ENCODE data around the gene REEP6.

DNA sequence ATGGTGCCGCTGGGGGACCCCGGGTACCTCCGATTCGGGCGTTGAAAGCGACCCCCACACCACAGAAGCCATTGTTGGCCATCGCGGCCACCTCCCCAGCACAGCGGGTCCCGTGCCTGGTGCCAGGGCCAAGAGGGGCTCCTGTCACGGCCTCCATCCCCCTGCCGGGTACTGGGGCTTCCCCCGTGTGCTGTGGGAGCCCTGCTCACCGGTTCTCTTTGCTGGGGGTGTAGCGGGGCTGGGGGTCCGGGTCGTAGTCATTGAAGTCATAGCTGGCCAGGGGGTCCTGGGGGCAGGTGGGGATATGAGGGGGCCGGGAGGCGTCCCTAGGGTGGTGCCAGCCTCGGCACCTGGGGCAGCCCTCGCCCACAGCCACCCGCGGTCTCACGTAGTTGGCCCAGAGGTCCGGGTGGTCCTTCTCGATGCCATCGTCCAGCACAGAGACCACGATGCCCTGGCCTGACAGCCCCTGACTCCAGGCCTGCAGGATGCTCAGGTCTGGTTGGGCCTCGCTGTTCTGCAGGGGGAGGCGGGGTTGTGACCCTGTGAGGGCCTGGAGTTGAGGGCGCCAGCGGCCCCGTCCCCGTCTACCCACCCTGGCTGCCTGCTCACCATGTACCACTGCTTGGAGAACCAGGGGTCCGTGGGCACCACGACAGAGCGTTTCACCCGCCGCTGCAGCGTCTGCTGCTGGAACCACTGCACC, 3.3 kb upstream of the REEP6 start:
- TF ChIP-seq, protein P1, sequence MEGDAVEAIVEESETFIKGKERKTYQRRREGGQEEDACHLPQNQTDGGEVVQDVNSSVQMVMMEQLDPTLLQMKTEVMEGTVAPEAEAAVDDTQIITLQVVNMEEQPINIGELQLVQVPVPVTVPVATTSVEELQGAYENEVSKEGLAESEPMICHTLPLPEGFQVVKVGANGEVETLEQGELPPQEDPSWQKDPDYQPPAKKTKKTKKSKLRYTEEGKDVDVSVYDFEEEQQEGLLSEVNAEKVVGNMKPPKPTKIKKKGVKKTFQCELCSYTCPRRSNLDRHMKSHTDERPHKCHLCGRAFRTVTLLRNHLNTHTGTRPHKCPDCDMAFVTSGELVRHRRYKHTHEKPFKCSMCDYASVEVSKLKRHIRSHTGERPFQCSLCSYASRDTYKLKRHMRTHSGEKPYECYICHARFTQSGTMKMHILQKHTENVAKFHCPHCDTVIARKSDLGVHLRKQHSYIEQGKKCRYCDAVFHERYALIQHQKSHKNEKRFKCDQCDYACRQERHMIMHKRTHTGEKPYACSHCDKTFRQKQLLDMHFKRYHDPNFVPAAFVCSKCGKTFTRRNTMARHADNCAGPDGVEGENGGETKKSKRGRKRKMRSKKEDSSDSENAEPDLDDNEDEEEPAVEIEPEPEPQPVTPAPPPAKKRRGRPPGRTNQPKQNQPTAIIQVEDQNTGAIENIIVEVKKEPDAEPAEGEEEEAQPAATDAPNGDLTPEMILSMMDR (IDR thresholded peaks at IDR 0.05; ENCODE audit: extremely low read depth in 1 of 2, insufficient read depth in 1 of 2, low read depth in 1 of 2, low read length in 2 of 2): no peak
- no peak for TF ChIP-seq EZH2 (IDR thresholded peaks at IDR 0.05; ENCODE audit: borderline replicate concordance, low read depth, low read length, severe bottlenecking)
- TF ChIP-seq FOS (IDR thresholded peaks at IDR 0.05; ENCODE audit: borderline replicate concordance, insufficient read depth, low read length): no peak
- TF ChIP-seq POLR2A (IDR thresholded peaks at IDR 0.05; ENCODE audit: low read depth, low read length): no peak
- TF ChIP-seq, protein P2, sequence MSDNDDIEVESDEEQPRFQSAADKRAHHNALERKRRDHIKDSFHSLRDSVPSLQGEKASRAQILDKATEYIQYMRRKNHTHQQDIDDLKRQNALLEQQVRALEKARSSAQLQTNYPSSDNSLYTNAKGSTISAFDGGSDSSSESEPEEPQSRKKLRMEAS (IDR thresholded peaks at IDR 0.05; ENCODE audit: insufficient read depth, insufficient read length): no peak
- TF ChIP-seq GATA2 (IDR thresholded peaks at IDR 0.05; ENCODE audit: insufficient read depth, insufficient read length, low read depth, low read length): no peak
- no peak for TF ChIP-seq MYC (IDR thresholded peaks at IDR 0.05; ENCODE audit: low read depth, low read length)
- no peak for TF ChIP-seq POLR2AphosphoS5 (IDR thresholded peaks at IDR 0.05; ENCODE audit: insufficient read depth, low read depth, low read length)
